WERI-Rb-1 (cell line): Measurements from ENCODE around the gene IFIT1.

Experiments
- DNase-seq: peaks from one replicate; pipeline ENCODE4 v3.0.0-alpha.2; 2020
- H3K27ac ChIP-seq: fragments of 250-450 bp; sonication (Bioruptor Pico); 2 replicates; pipeline ENCODE4 v1.5.1; 2020; ENCODE audit warnings: mild to moderate bottlenecking, moderate library complexity
- H3K27me3 ChIP-seq: fragments of 250-450 bp; sonication (Bioruptor Pico); 2 replicates; pipeline ENCODE4 v1.5.1; 2021; ENCODE audit warnings: mild to moderate bottlenecking, low read depth, moderate library complexity; ENCODE audit not compliant: insufficient read depth, severe bottlenecking
- H3K36me3 ChIP-seq: fragments of 250-450 bp; sonication (Bioruptor Pico); 2 replicates; pipeline ENCODE4 v1.5.1; 2020; ENCODE audit warnings: mild to moderate bottlenecking, moderate library complexity
- H3K4me3 ChIP-seq: 2 replicates; pipeline ENCODE4 v1.5.1; 2011; ENCODE audit warnings: low read depth, mild to moderate bottlenecking, control low read depth, low read length
- H3K9me3 ChIP-seq: fragments of 250-450 bp; sonication (Bioruptor Pico); 2 replicates; pipeline ENCODE4 v1.5.1; 2021; ENCODE audit warnings: mild to moderate bottlenecking, moderate library complexity; ENCODE audit not compliant: severe bottlenecking
- CTCF ChIP-seq: IDR thresholded peaks from 2 replicates; pipeline ENCODE4 v1.5.1; 2011; ENCODE audit warnings: low read depth, mild to moderate bottlenecking, control low read depth, inconsistent platforms, low read length

Gene IFIT1

GRCh38 chr10:89351780-89352597 lies 40.4 kb upstream of the IFIT1 start:
- no peak overlapping the region for H3K4me3 ChIP-seq
- TF ChIP-seq CTCF, result no peak
- no peaks in the 10 kb centered on the region for H3K27me3 ChIP-seq
- H3K27ac ChIP-seq, result no peak overlapping the region
- H3K36me3 ChIP-seq, result no peaks in the 10 kb centered on the region
- no peak for DNase-seq
- H3K9me3 ChIP-seq, result no peaks in the 10 kb centered on the region

GRCh38 chr10:89352802-89353201 lies 39.6 kb upstream of the IFIT1 start:
- no peak for TF ChIP-seq CTCF
- no peaks in the 10 kb centered on the region for H3K27me3 ChIP-seq

GRCh38 chr10:89355394-89355931 lies 37.0 kb upstream of the IFIT1 start:
- TF ChIP-seq CTCF, result no peak
- Histone ChIP-seq H3K27ac (no peak overlapping the region), H3K4me3 (no peak overlapping the region), H3K36me3 (no peaks in the 10 kb centered on the region), H3K9me3 (no peaks in the 10 kb centered on the region), H3K27me3 (no peaks in the 10 kb centered on the region)
- no peak for DNase-seq

More at GRCh38 chr10:89352802-89353201, 39.6 kb upstream of the IFIT1 start:
- DNase-seq, result no peak
- Histone ChIP-seq H3K36me3 (no peaks in the 10 kb centered on the region), H3K9me3 (no peaks in the 10 kb centered on the region), H3K27ac (no peak overlapping the region), H3K4me3 (no peak overlapping the region)

- no peaks in the 10 kb centered on the region for H3K27me3 ChIP-seq
- H3K4me3 ChIP-seq, result no peak overlapping the region
- no peak for DNase-seq
- no peak overlapping the region for H3K27ac ChIP-seq
- no peaks in the 10 kb centered on the region for H3K9me3 ChIP-seq
- H3K36me3 ChIP-seq, result no peaks in the 10 kb centered on the region
- no peak for TF ChIP-seq CTCF
Observed at GRCh38 chr10:89357096-89357495, 35.3 kb upstream of the IFIT1 start.

DNA sequence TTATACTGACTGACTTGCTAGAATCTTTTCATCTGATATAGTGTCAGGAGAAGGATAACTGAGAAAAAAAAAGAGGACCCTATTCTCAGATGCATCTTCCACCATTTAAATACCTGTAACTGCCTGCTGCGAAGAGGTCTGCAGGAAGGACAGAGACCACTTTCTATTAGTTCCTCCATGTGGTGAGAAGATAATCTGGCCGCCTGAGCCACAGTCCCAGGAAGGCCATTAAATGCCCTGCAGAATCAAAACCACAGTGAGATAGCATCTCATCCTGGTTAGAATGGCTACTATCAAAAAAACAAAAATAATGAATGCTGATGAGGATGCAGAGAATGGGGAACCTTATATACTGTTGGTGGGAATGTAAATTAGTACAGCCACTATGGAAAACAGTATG lies 34.4 kb upstream of the IFIT1 start:
- Histone ChIP-seq H3K9me3 (no peaks in the 10 kb centered on the region), H3K27ac (no peak overlapping the region), H3K36me3 (no peaks in the 10 kb centered on the region), H3K27me3 (no peaks in the 10 kb centered on the region), H3K4me3 (no peak overlapping the region)
- no peak for TF ChIP-seq CTCF
- DNase-seq, result no peak
